ENCODE data around the gene ADNP.

DNA sequence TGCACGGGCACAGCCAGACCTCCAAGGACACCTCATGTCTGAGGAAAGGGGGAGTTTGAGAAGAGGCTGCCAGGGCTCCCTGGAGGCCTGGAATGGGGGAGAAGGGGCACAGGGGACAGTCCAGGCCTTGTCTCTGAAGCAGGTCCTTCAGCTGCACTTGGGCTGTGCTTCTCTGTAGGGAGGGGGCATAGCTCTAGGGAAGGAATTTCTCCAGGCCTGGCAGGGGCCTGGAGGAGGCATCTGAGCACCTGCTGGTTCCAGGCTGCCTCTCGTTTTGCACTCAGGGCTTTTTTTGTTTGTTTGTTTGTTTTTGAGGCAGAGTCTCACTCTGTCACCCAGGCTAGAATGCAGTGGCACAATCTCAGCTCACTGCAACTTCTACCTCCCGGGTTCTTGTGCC is 68.7 kb downstream of the ADNP start:
- TF ChIP-seq, protein P1, sequence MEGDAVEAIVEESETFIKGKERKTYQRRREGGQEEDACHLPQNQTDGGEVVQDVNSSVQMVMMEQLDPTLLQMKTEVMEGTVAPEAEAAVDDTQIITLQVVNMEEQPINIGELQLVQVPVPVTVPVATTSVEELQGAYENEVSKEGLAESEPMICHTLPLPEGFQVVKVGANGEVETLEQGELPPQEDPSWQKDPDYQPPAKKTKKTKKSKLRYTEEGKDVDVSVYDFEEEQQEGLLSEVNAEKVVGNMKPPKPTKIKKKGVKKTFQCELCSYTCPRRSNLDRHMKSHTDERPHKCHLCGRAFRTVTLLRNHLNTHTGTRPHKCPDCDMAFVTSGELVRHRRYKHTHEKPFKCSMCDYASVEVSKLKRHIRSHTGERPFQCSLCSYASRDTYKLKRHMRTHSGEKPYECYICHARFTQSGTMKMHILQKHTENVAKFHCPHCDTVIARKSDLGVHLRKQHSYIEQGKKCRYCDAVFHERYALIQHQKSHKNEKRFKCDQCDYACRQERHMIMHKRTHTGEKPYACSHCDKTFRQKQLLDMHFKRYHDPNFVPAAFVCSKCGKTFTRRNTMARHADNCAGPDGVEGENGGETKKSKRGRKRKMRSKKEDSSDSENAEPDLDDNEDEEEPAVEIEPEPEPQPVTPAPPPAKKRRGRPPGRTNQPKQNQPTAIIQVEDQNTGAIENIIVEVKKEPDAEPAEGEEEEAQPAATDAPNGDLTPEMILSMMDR (conservative IDR thresholded peaks at IDR 0.05) = no peak
- TF ChIP-seq ZFX (IDR thresholded peaks at IDR 0.05) = no peak

All from C4-2B (cell line).